ENCODE measurements around the gene ZNF644. TPM values are rescaled to one million over a fixed set of nuclear protein-coding genes. Genes with fewer than 3 reads are reported as not detected.
A peak's percentile ranks its signal among the peaks of the same experiment; 100 is the strongest.

The ZNF644 gene
- total and polyA plus RNA-seq, 5 donors from 2014 or later, result 46.9 to 139 (median 52.9) TPM

- Mint-ChIP-seq H3K4me1 (peaks cover 56 to 85% (median 70%) of the 10 kb centered on the region in 4 donors), H3K27me3 (no peaks in the 10 kb centered on the region), H3K9me3 (peaks cover 3 to 12% (median 8%) of the 10 kb centered on the region in 7 donors), H3K27ac (no peak overlapping the region), H3K4me3 (peak overlapping the region in 1 of 4 donors; percentile 22), H3K36me3 (peaks cover 49% of the 10 kb centered on the region)
- H3K4me1 ChIP-seq (ENCODE audit: control insufficient read depth, insufficient read depth, low read length, poor library complexity, severe bottlenecking), result no peaks in the 10 kb centered on the region
- H3K36me3 ChIP-seq (ENCODE audit: control insufficient read depth, insufficient read depth, low read length), result peaks cover 3% of the 10 kb centered on the region
- H3K27me3 ChIP-seq (ENCODE audit: control insufficient read depth, insufficient read depth, low read length), result no peaks in the 10 kb centered on the region
- H3K4me3 ChIP-seq (ENCODE audit: low read depth, low read length), result no peak overlapping the region
- DNase-seq (no peak), ATAC-seq (ENCODE audit: low read depth in 2 of 2) (no peak)
- H3K27ac ChIP-seq (ENCODE audit: insufficient read depth, low read length, poor library complexity, severe bottlenecking), result no peak overlapping the region
- peaks cover 0 to 12% of the 10 kb centered on the region in 2 experiments for H3K9me3 ChIP-seq (ENCODE audit: control insufficient read depth in 2 of 2, low read length in 2 of 2)
These were observed 25.0 kb downstream of the ZNF644 start for GRCh38 chr1:90996742-90997413.

DNA sequence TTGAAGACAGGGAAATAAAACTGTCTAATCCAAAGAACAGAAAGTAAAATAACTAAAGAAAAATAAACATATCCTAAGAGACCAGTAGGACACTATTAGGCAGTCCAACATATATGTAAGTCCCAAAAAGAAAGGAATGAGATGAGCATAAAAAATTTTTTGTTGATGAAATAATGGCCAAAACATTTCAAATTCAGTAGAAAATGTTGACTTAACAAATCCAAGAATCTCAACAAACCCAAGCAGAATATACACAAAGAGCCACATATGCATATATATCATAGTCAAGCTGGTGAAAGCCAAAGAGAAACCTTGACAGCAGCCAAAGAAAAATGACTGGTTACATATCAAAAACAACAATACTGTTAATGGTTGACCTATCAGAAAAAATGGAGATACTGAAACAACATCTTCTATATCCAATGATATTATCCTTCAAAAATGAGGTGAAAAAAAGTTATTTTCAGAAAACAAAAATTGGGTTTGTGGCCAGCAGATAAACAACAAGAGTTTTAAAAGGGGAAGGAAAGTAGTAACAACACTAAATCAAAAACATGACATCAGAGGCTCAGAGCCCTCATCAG lies 26.4 kb downstream of the ZNF644 start:
- Mint-ChIP-seq H3K4me3 (no peak overlapping the region), H3K27ac (no peak overlapping the region)

GRCh38 chr1:90994461-90994860 lies 27.4 kb downstream of the ZNF644 start:
- Mint-ChIP-seq H3K9me3 (peaks cover 3 to 13% (median 11%) of the 10 kb centered on the region in 7 donors), H3K4me3 (no peak overlapping the region), H3K27me3 (no peaks in the 10 kb centered on the region), H3K27ac (peak overlapping the region in 1 of 3 donors; percentile 76), H3K4me1 (peaks cover 51 to 84% (median 74%) of the 10 kb centered on the region in 4 donors), H3K36me3 (peaks cover 53% of the 10 kb centered on the region)
- no peaks in the 10 kb centered on the region for H3K27me3 ChIP-seq (ENCODE audit: control insufficient read depth, insufficient read depth, low read length)
- DNase-seq (no peak), ATAC-seq (ENCODE audit: low read depth in 2 of 2) (no peak)
- no peak overlapping the region for H3K27ac ChIP-seq (ENCODE audit: insufficient read depth, low read length, poor library complexity, severe bottlenecking)
- peak overlapping the region; percentile 22 for H3K4me3 ChIP-seq (ENCODE audit: low read depth, low read length)
- peaks cover 4 to 12% of the 10 kb centered on the region in 2 experiments for H3K9me3 ChIP-seq (ENCODE audit: control insufficient read depth in 2 of 2, low read length in 2 of 2)
- peaks cover 16% of the 10 kb centered on the region for H3K36me3 ChIP-seq (ENCODE audit: control insufficient read depth, insufficient read depth, low read length)
- no peaks in the 10 kb centered on the region for H3K4me1 ChIP-seq (ENCODE audit: control insufficient read depth, insufficient read depth, low read length, poor library complexity, severe bottlenecking)

More for the DNA sequence above, 26.4 kb downstream of the ZNF644 start:
- Histone ChIP-seq H3K9me3 (ENCODE audit: control insufficient read depth in 2 of 2, low read length in 2 of 2) (peaks cover 0 to 12% of the 10 kb centered on the region in 2 experiments), H3K36me3 (ENCODE audit: control insufficient read depth, insufficient read depth, low read length) (peaks cover 12% of the 10 kb centered on the region), H3K4me3 (ENCODE audit: low read depth, low read length) (no peak overlapping the region), H3K27ac (ENCODE audit: insufficient read depth, low read length, poor library complexity, severe bottlenecking) (no peak overlapping the region), H3K27me3 (ENCODE audit: control insufficient read depth, insufficient read depth, low read length) (no peaks in the 10 kb centered on the region), H3K4me1 (ENCODE audit: control insufficient read depth, insufficient read depth, low read length, poor library complexity, severe bottlenecking) (no peaks in the 10 kb centered on the region)
- Mint-ChIP-seq H3K9me3 (peaks cover 3 to 13% (median 9%) of the 10 kb centered on the region in 7 donors), H3K36me3 (peaks cover 50% of the 10 kb centered on the region), H3K4me1 (peaks cover 53 to 86% (median 74%) of the 10 kb centered on the region in 4 donors), H3K27me3 (no peaks in the 10 kb centered on the region)
- ATAC-seq (ENCODE audit: low read depth in 2 of 2) (no peak), DNase-seq (no peak)

DNA sequence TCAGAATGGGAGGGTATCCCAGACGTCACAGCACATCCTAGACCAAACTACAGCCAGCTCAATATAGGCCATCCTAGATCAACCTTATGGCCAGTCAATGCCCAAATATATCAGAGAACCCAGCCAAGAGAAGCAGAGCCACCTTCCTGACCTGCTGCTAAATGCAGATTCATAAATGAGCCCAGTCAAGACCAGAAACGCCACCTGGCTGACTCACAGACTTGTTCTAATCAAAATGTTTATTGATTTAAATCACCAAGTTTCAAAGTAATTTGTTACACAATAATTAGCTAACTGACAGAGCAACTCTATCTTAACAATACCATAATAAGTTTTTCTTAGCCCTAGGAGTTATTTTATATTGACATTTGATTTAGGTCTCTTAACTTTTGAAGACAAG lies 28.6 kb downstream of the ZNF644 start:
- H3K9me3 Mint-ChIP-seq, result peaks cover 3 to 19% (median 11%) of the 10 kb centered on the region in 7 donors
- H3K4me1 ChIP-seq (ENCODE audit: control insufficient read depth, insufficient read depth, low read length, poor library complexity, severe bottlenecking), result no peaks in the 10 kb centered on the region

DNA sequence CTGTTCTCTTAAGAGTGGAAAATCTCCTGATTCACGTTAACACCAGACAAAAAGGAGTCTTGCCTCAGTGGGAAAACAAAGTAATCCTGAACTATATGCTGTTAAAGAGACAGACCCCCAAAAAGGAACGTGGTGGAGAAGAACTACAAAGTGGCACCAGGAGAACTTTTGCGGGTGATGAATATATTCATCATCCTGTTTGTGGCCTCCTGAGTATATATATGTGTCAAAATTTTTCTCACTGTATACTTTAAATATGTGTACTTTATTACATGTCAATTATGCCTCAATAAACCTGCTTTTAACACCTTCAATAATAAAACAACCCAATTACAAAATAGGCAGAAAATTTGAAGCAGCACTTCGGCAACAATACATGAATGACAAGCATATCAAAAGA lies 31.1 kb downstream of the ZNF644 start:
- peaks cover 51% of the 10 kb centered on the region for H3K36me3 Mint-ChIP-seq
- H3K27ac ChIP-seq (ENCODE audit: insufficient read depth, low read length, poor library complexity, severe bottlenecking), result no peak overlapping the region
- DNase-seq (no peak), ATAC-seq (ENCODE audit: low read depth in 2 of 2) (no peak)
- H3K9me3 Mint-ChIP-seq, result peaks cover 3 to 24% (median 7%) of the 10 kb centered on the region in 7 donors
- peaks cover 18% of the 10 kb centered on the region for H3K36me3 ChIP-seq (ENCODE audit: control insufficient read depth, insufficient read depth, low read length)
- peaks cover 62 to 80% (median 69%) of the 10 kb centered on the region in 4 donors for H3K4me1 Mint-ChIP-seq
- no peak overlapping the region for H3K4me3 Mint-ChIP-seq
- no peaks in the 10 kb centered on the region for H3K27me3 ChIP-seq (ENCODE audit: control insufficient read depth, insufficient read depth, low read length)
- H3K4me1 ChIP-seq (ENCODE audit: control insufficient read depth, insufficient read depth, low read length, poor library complexity, severe bottlenecking), result no peaks in the 10 kb centered on the region
- H3K4me3 ChIP-seq (ENCODE audit: low read depth, low read length), result no peak overlapping the region
- no peaks in the 10 kb centered on the region for H3K27me3 Mint-ChIP-seq
- H3K27ac Mint-ChIP-seq, result peak overlapping the region in 1 of 3 donors; percentile 82
- peaks cover 12 to 17% of the 10 kb centered on the region in 2 experiments for H3K9me3 ChIP-seq (ENCODE audit: control insufficient read depth in 2 of 2, low read length in 2 of 2)

More for the DNA sequence above, 28.6 kb downstream of the ZNF644 start:
- H3K4me3 Mint-ChIP-seq, result peak overlapping the region in 2 of 4 donors; percentile 2 to 3
- H3K27me3 ChIP-seq (ENCODE audit: control insufficient read depth, insufficient read depth, low read length), result no peaks in the 10 kb centered on the region
- H3K4me3 ChIP-seq (ENCODE audit: low read depth, low read length), result no peak overlapping the region
- H3K36me3 Mint-ChIP-seq, result peaks cover 58% of the 10 kb centered on the region
- H3K36me3 ChIP-seq (ENCODE audit: control insufficient read depth, insufficient read depth, low read length), result peaks cover 18% of the 10 kb centered on the region
- H3K4me1 Mint-ChIP-seq, result peaks cover 49 to 80% (median 66%) of the 10 kb centered on the region in 4 donors
- no peak for ATAC-seq (ENCODE audit: low read depth in 2 of 2)
- H3K27ac Mint-ChIP-seq, result peak overlapping the region in 2 of 3 donors; percentile 76 to 85
- H3K27ac ChIP-seq (ENCODE audit: insufficient read depth, low read length, poor library complexity, severe bottlenecking), result no peak overlapping the region
- H3K9me3 ChIP-seq (ENCODE audit: control insufficient read depth in 2 of 2, low read length in 2 of 2), result peaks cover 10 to 17% of the 10 kb centered on the region in 2 experiments
- no peaks in the 10 kb centered on the region for H3K27me3 Mint-ChIP-seq
- DNase-seq, result no peak

GRCh38 chr1:90989990-90990389 lies 31.8 kb downstream of the ZNF644 start:
- no peaks in the 10 kb centered on the region for H3K27me3 Mint-ChIP-seq

GRCh38 chr1:90989302-90989701 lies 32.5 kb downstream of the ZNF644 start:
- no peaks in the 10 kb centered on the region for H3K4me1 ChIP-seq (ENCODE audit: control insufficient read depth, insufficient read depth, low read length, poor library complexity, severe bottlenecking)
- H3K9me3 ChIP-seq (ENCODE audit: control insufficient read depth in 2 of 2, low read length in 2 of 2), result peaks cover 12 to 17% of the 10 kb centered on the region in 2 experiments
- peak overlapping the region in 1 of 3 donors; percentile 43 for H3K27ac Mint-ChIP-seq
- H3K36me3 ChIP-seq (ENCODE audit: control insufficient read depth, insufficient read depth, low read length), result peaks cover 18% of the 10 kb centered on the region
- H3K36me3 Mint-ChIP-seq, result peaks cover 42% of the 10 kb centered on the region
- no peaks in the 10 kb centered on the region for H3K27me3 Mint-ChIP-seq
- H3K27me3 ChIP-seq (ENCODE audit: control insufficient read depth, insufficient read depth, low read length), result no peaks in the 10 kb centered on the region
- ATAC-seq (ENCODE audit: low read depth in 2 of 2) (no peak), DNase-seq (no peak)
- no peak overlapping the region for H3K4me3 Mint-ChIP-seq
- peaks cover 51 to 73% (median 61%) of the 10 kb centered on the region in 4 donors for H3K4me1 Mint-ChIP-seq
- no peak overlapping the region for H3K27ac ChIP-seq (ENCODE audit: insufficient read depth, low read length, poor library complexity, severe bottlenecking)
- H3K4me3 ChIP-seq (ENCODE audit: low read depth, low read length), result no peak overlapping the region
- peaks cover 1 to 23% (median 7%) of the 10 kb centered on the region in 7 donors for H3K9me3 Mint-ChIP-seq

More at GRCh38 chr1:90989990-90990389, 31.8 kb downstream of the ZNF644 start:
- H3K4me1 ChIP-seq (ENCODE audit: control insufficient read depth, insufficient read depth, low read length, poor library complexity, severe bottlenecking), result no peaks in the 10 kb centered on the region
- H3K27ac Mint-ChIP-seq, result peak overlapping the region in 1 of 3 donors; percentile 82
- no peaks in the 10 kb centered on the region for H3K27me3 ChIP-seq (ENCODE audit: control insufficient read depth, insufficient read depth, low read length)
- ATAC-seq (ENCODE audit: low read depth in 2 of 2) (no peak), DNase-seq (no peak)
- H3K36me3 ChIP-seq (ENCODE audit: control insufficient read depth, insufficient read depth, low read length), result peaks cover 18% of the 10 kb centered on the region
- no peak overlapping the region for H3K27ac ChIP-seq (ENCODE audit: insufficient read depth, low read length, poor library complexity, severe bottlenecking)
- peaks cover 1 to 23% (median 7%) of the 10 kb centered on the region in 7 donors for H3K9me3 Mint-ChIP-seq
- H3K4me1 Mint-ChIP-seq, result peaks cover 58 to 78% (median 66%) of the 10 kb centered on the region in 4 donors
- no peak overlapping the region for H3K4me3 ChIP-seq (ENCODE audit: low read depth, low read length)
- peaks cover 43% of the 10 kb centered on the region for H3K36me3 Mint-ChIP-seq
- H3K9me3 ChIP-seq (ENCODE audit: control insufficient read depth in 2 of 2, low read length in 2 of 2), result peaks cover 12 to 17% of the 10 kb centered on the region in 2 experiments
- H3K4me3 Mint-ChIP-seq, result peak overlapping the region in 1 of 4 donors; percentile 1
